Uterus (tissue), 2 donors: ENCODE data around the gene ITIH6.
"Not testable (repeated sequence)": the region's sequence is repeated elsewhere in the genome, so short reads cannot be mapped to it uniquely, and the experiment has no call there.

Experiments used
- CTCF ChIP-seq, 4 experiments: fragments of 200-600 bp in 2 of 4; fragments of 450-650 bp in 2 of 4; sonication (generic) in 2 of 4; IDR thresholded peaks; one replicate each; pipeline ENCODE4 v1.5.1; 2016 to 2019; ENCODE audit warnings: antibody characterized with exemption in 4 of 4, mild to moderate bottlenecking in 2 of 4, moderate library complexity in 1 of 4
- POLR2A ChIP-seq, 2 donors: fragments of 450-650 bp; IDR thresholded peaks; one replicate each; pipeline ENCODE4 v1.6.1; 2016; ENCODE audit warnings: antibody characterized with exemption in 2 of 2, mild to moderate bottlenecking in 1 of 2, moderate library complexity in 1 of 2

DNA sequence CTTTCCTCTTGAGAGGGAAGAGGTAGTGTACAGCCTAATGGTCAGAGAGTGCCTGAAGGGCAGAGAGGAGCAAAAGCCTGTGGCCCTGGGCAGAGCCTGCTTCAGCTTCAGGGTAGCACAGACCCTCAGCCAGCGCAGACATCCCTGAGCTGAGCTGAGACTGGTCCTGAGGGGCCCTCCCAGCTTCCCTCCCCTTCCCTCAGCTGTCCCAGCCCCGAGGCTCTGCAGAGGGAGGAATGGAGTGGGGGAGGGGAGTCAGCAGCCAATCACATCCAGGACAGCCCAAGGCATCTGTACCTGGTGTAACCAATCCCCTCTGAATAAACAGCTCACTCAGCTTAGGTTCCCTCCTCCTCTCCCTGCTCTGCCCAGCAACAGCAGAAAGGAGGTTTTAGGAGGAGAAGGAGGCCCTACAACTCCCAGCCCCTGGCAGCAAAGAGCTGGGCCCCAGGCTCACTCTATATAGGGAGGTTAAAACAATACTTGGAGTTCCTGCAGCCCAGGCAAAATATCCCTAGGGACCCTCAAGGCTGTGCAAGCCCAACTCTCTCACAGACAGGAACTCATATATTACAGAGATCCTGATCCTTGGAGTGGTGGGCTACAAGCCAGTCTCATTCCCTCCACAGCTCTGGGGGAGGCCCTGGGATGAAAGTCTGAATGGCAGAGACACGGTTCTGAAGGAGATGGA, 43.3 kb upstream of the ITIH6 start:
- not testable (repeated sequence) for TF ChIP-seq CTCF, POLR2A (IDR thresholded peaks at IDR 0.05)
